Activated CD4-positive, alpha-beta T cell treated with anti-CD3 and anti-CD28 coated beads for 36 hours (primary cell): Measurements from ENCODE around the gene NDUFA11. TPM values are rescaled to one million over a fixed set of nuclear protein-coding genes. Genes with fewer than 3 reads are reported as not detected.

ENCODE experiments used
- ATAC-seq: fragments of 200-7000 bp; cut with Tn5 transposase; one replicate; pipeline ENCODE4 v1.10.0; 2021; ENCODE audit warnings: mild to moderate bottlenecking, moderate library complexity
- CTCF ChIA-PET: fragments of 350-600 bp; sonication (Branson Sonifier 250); formaldehyde crosslinking; loops from one replicate; lab custom pipeline; 2021; ENCODE audit warnings: antibody characterized with exemption; lab: Charles Lee
- POLR2A ChIA-PET: fragments of 350-600 bp; sonication (Branson Sonifier 250); formaldehyde crosslinking; loops from one replicate; lab custom pipeline; 2021; ENCODE audit warnings: antibody characterized with exemption, inconsistent platforms; lab: Charles Lee
- DNase-seq: peaks from one replicate; pipeline ENCODE4 v3.0.0-alpha.2; 2020
- H3K27ac Mint-ChIP-seq: one replicate; pipeline ENCODE4 v1.8.0; 2021; ENCODE audit warnings: mixed read lengths
- H3K27me3 Mint-ChIP-seq: one replicate; pipeline ENCODE4 v1.8.0; 2021; ENCODE audit warnings: mixed read lengths
- H3K36me3 Mint-ChIP-seq: one replicate; pipeline ENCODE4 v1.8.0; 2021; ENCODE audit warnings: low read depth, mixed read lengths
- H3K4me1 Mint-ChIP-seq: one replicate; pipeline ENCODE4 v1.8.0; 2021; ENCODE audit warnings: mixed read lengths
- H3K4me3 Mint-ChIP-seq: one replicate; pipeline ENCODE4 v1.8.0; 2021; ENCODE audit warnings: mild to moderate bottlenecking, moderate library complexity, mixed read lengths
- H3K9me3 Mint-ChIP-seq: one replicate; pipeline ENCODE4 v1.8.0; 2021; ENCODE audit warnings: low read depth, mixed read lengths
- intact Hi-C, 2 experiments: fragments of 100-400 bp; cut with DNase I in 1 of 2; cut with micrococcal nuclease in 1 of 2; formaldehyde crosslinking; loops; one replicate each; pipeline versions ENCODE4 v1.14.2 to v1.15.1; 2022 to 2024; cut with DNase I, micrococcal nuclease
- total RNA-seq, 2 experiments: library from RNA; stranded (reverse); gene quantifications; one replicate each; pipeline ENCODE4 v1.2.3, GENCODE V29; 2021

The NDUFA11 gene
- total RNA-seq, 2 experiments from 2014 or later, result 175 to 213 TPM

GRCh38 chr19:5917431-5918107, 14.0 kb upstream of the NDUFA11 start:
- DNase-seq (no peak), ATAC-seq (no peak)
- ChIA-PET POLR2A (no interaction called here), CTCF (no interaction called here)
- Mint-ChIP-seq H3K4me1 (no peaks in the 10 kb centered on the region), H3K36me3 (peaks cover 18% of the 10 kb centered on the region), H3K4me3 (no peak overlapping the region), H3K9me3 (no peaks in the 10 kb centered on the region), H3K27me3 (no peaks in the 10 kb centered on the region), H3K27ac (no peak overlapping the region)
- intact Hi-C loops, result no loop called here

- Mint-ChIP-seq H3K4me1 (no peaks in the 10 kb centered on the region), H3K36me3 (peaks cover 11% of the 10 kb centered on the region), H3K9me3 (no peaks in the 10 kb centered on the region), H3K27ac (no peak overlapping the region), H3K27me3 (no peaks in the 10 kb centered on the region), H3K4me3 (no peak overlapping the region)
- ATAC-seq (no peak), DNase-seq (no peak)
- CTCF ChIA-PET, result no interaction called here
- POLR2A ChIA-PET, result no interaction called here
- intact Hi-C loops, result no loop called here
These were observed 12.7 kb upstream of the NDUFA11 start for GRCh38 chr19:5916181-5916708.

- Mint-ChIP-seq H3K4me1 (no peaks in the 10 kb centered on the region), H3K4me3 (no peak overlapping the region), H3K27ac (no peak overlapping the region), H3K9me3 (no peaks in the 10 kb centered on the region), H3K36me3 (peaks cover 11% of the 10 kb centered on the region), H3K27me3 (no peaks in the 10 kb centered on the region)
- intact Hi-C loops, result no loop called here
- DNase-seq (no peak), ATAC-seq (no peak)
- POLR2A ChIA-PET, result no interaction called here
- CTCF ChIA-PET, result no interaction called here
These were observed 12.2 kb upstream of the NDUFA11 start for GRCh38 chr19:5915782-5916165.

GRCh38 chr19:5914946-5915781, 11.6 kb upstream of the NDUFA11 start:
- CTCF ChIA-PET, result no interaction called here
- H3K9me3 Mint-ChIP-seq, result no peaks in the 10 kb centered on the region
- H3K4me3 Mint-ChIP-seq, result no peak overlapping the region
- H3K27me3 Mint-ChIP-seq, result no peaks in the 10 kb centered on the region
- no peak overlapping the region for H3K27ac Mint-ChIP-seq
- ATAC-seq (no peak), DNase-seq (no peak)
- H3K4me1 Mint-ChIP-seq, result no peaks in the 10 kb centered on the region
- peaks cover 11% of the 10 kb centered on the region for H3K36me3 Mint-ChIP-seq
- intact Hi-C loops, result no loop called here
- POLR2A ChIA-PET, result no interaction called here

GRCh38 chr19:5914358-5914774, 10.8 kb upstream of the NDUFA11 start:
- Mint-ChIP-seq H3K4me3 (no peak overlapping the region), H3K9me3 (no peaks in the 10 kb centered on the region), H3K4me1 (no peaks in the 10 kb centered on the region), H3K27ac (no peak overlapping the region), H3K27me3 (no peaks in the 10 kb centered on the region), H3K36me3 (peaks cover 14% of the 10 kb centered on the region)
- no peak for DNase-seq
- intact Hi-C loops, result no loop called here
- no peak for ATAC-seq
- CTCF ChIA-PET, result no interaction called here
- POLR2A ChIA-PET, result no interaction called here

GRCh38 chr19:5913739-5914357, 10.3 kb upstream of the NDUFA11 start, which contains the start of gene CAPS:
Gene CAPS (plus strand): TSS chr19:5914254. CDS start chr19:5914407, 153 bp downstream.
- ATAC-seq (no peak), DNase-seq (no peak)
- Mint-ChIP-seq H3K4me1 (no peaks in the 10 kb centered on the region), H3K27ac (no peak within 1 kb of the TSS), H3K36me3 (peaks cover 14% of the 10 kb centered on the region), H3K9me3 (no peaks in the 10 kb centered on the region), H3K27me3 (no peaks in the 10 kb centered on the region), H3K4me3 (no peak within 1 kb of the TSS)
- ChIA-PET POLR2A (no interaction called here), CTCF (no interaction called here)
- intact Hi-C loops, result no loop called here

GRCh38 chr19:5911366-5911765, 7.8 kb upstream of the NDUFA11 start:
- H3K4me1 Mint-ChIP-seq, result peaks cover 11% of the 10 kb centered on the region
- no peaks in the 10 kb centered on the region for H3K27me3 Mint-ChIP-seq
- H3K9me3 Mint-ChIP-seq, result no peaks in the 10 kb centered on the region
- ChIA-PET POLR2A (no interaction called here), CTCF (no interaction called here)
- peaks cover 7% of the 10 kb centered on the region for H3K36me3 Mint-ChIP-seq
- DNase-seq (no peak), ATAC-seq (no peak)
- intact Hi-C loops, result no loop called here
- H3K4me3 Mint-ChIP-seq, result no peak overlapping the region
- H3K27ac Mint-ChIP-seq, result no peak overlapping the region

- ATAC-seq, result no peak
- H3K27me3 Mint-ChIP-seq, result no peaks in the 10 kb centered on the region
- DNase-seq, result no peak
- no peak overlapping the region for H3K4me3 Mint-ChIP-seq
- no peaks in the 10 kb centered on the region for H3K9me3 Mint-ChIP-seq
- intact Hi-C loops, result no loop called here
- POLR2A ChIA-PET, result no interaction called here
- no peak overlapping the region for H3K27ac Mint-ChIP-seq
- CTCF ChIA-PET, result no interaction called here
- H3K4me1 Mint-ChIP-seq, result peaks cover 16% of the 10 kb centered on the region
- peaks cover 7% of the 10 kb centered on the region for H3K36me3 Mint-ChIP-seq
These were observed 7.0 kb upstream of the NDUFA11 start for GRCh38 chr19:5910638-5910907.

GRCh38 chr19:5908773-5909442, 5.3 kb upstream of the NDUFA11 start:
- no peaks in the 10 kb centered on the region for H3K9me3 Mint-ChIP-seq
- H3K27me3 Mint-ChIP-seq, result no peaks in the 10 kb centered on the region
- no peak for DNase-seq
- peaks cover 16% of the 10 kb centered on the region for H3K4me1 Mint-ChIP-seq
- peaks cover 7% of the 10 kb centered on the region for H3K36me3 Mint-ChIP-seq
- intact Hi-C loops, result loop anchor here (5.0 to 10.0 kb wide), 2 partner anchors 43 to 1504 kb away; partner anchors contain the start of genes CHAF1A (in 1 of the 2) and SH3GL1 (in 1 of the 2)
- ATAC-seq, result no peak
- ChIA-PET CTCF (interaction anchor here (1.0 to 1.2 kb wide), 2 partner anchors 18 to 60 kb away, joined by 5 to 6 read pairs; no protein-coding TSS in a partner anchor), POLR2A (no interaction called here)
- no peak overlapping the region for H3K27ac Mint-ChIP-seq
- no peak overlapping the region for H3K4me3 Mint-ChIP-seq

- intact Hi-C loops, result loop anchor here (5.0 to 10.0 kb wide), 2 partner anchors 45 to 1502 kb away; partner anchors contain the start of genes CHAF1A (in 1 of the 2) and SH3GL1 (in 1 of the 2)
- H3K27me3 Mint-ChIP-seq, result no peaks in the 10 kb centered on the region
These were observed 3.7 kb upstream of the NDUFA11 start for GRCh38 chr19:5907241-5907640.

More at GRCh38 chr19:5907241-5907640, 3.7 kb upstream of the NDUFA11 start:
- H3K4me3 Mint-ChIP-seq, result no peak overlapping the region
- H3K4me1 Mint-ChIP-seq, result peaks cover 21% of the 10 kb centered on the region
- no peaks in the 10 kb centered on the region for H3K9me3 Mint-ChIP-seq
- CTCF ChIA-PET, result interaction anchor here (2.7 kb wide), 1 partner anchor 103 kb away, joined by 9 read pairs; no protein-coding TSS in a partner anchor
- POLR2A ChIA-PET, result interaction anchor here (0.6 kb wide), 1 partner anchor 612 kb away, joined by 6 read pairs; no protein-coding TSS in a partner anchor
- ATAC-seq (no peak), DNase-seq (peak; percentile 33)
- peak overlapping the region; percentile 48 for H3K27ac Mint-ChIP-seq
- peaks cover 7% of the 10 kb centered on the region for H3K36me3 Mint-ChIP-seq
